Thymus (tissue), 11 donors: Measurements from ENCODE around the gene AQP9. TPM values are rescaled to one million over a fixed set of nuclear protein-coding genes. Genes with fewer than 3 reads are reported as not detected.
A peak's percentile ranks its signal among the peaks of the same experiment; 100 is the strongest.
"Not testable (repeated sequence)": the region's sequence is repeated elsewhere in the genome, so short reads cannot be mapped to it uniquely, and the experiment has no call there.

Source experiments
- DNase-seq, 9 donors: peaks; one replicate each; pipeline ENCODE4 v3.0.0-alpha.2; 2013; ENCODE audit warnings: low spot score in 9 of 9, low read depth in 6 of 9, missing footprints in 1 of 9
- H3K27ac ChIP-seq, 2 donors: one replicate each; pipeline ENCODE4 v1.5.1; 2013; ENCODE audit warnings: control low read depth in 1 of 2, low read depth in 1 of 2, low read length in 1 of 2, mild to moderate bottlenecking in 1 of 2, moderate library complexity in 1 of 2
- H3K27me3 ChIP-seq, 2 donors: one replicate each; pipeline ENCODE4 v1.5.1; 2013; ENCODE audit warnings: low read length in 1 of 2; ENCODE audit not compliant: control insufficient read depth in 2 of 2, insufficient read depth in 1 of 2
- H3K36me3 ChIP-seq, 2 donors: one replicate each; pipeline ENCODE4 v1.5.1; 2013; ENCODE audit warnings: low read length in 1 of 2, mild to moderate bottlenecking in 1 of 2, moderate library complexity in 1 of 2; ENCODE audit not compliant: control insufficient read depth in 2 of 2, insufficient read depth in 2 of 2
- H3K4me1 ChIP-seq, 2 donors: one replicate each; pipeline ENCODE4 v1.5.1; 2013; ENCODE audit warnings: low read length in 2 of 2; ENCODE audit not compliant: control insufficient read depth in 2 of 2, insufficient read depth in 2 of 2
- H3K4me3 ChIP-seq, 2 donors: one replicate each; pipeline ENCODE4 v1.5.1; 2013; ENCODE audit warnings: low read length in 2 of 2, control low read depth in 1 of 2, mild to moderate bottlenecking in 1 of 2
- H3K9me3 ChIP-seq, 2 donors: one replicate each; pipeline ENCODE4 v1.5.1; 2013; ENCODE audit warnings: low read length in 1 of 2, mild to moderate bottlenecking in 1 of 2; ENCODE audit not compliant: control insufficient read depth in 2 of 2, insufficient read depth in 1 of 2
- WGBS: extraction: QIAGEN DNeasy Blood & Tissue Kit; methylation state at CpG from one replicate; pipeline ENCODE4 v1.1.7; 2013; 5-methylcytosine and 5-hydroxymethylcytosine counted together
- polyA plus RNA-seq: library from polyadenylated mRNA; stranded (reverse); fragments of 200-250 nt; gene quantifications from one replicate; pipeline ENCODE4 v1.2.3, GENCODE V29; 2013
- total RNA-seq: library from RNA; stranded (reverse); fragments of 120-200 nt; gene quantifications from one replicate; pipeline ENCODE4 v1.2.4, GENCODE V29; 2013
- donor health status: healthy.

Gene AQP9
- total and polyA plus RNA-seq, 2 donors = 0.42 to 3.2 TPM

DNA sequence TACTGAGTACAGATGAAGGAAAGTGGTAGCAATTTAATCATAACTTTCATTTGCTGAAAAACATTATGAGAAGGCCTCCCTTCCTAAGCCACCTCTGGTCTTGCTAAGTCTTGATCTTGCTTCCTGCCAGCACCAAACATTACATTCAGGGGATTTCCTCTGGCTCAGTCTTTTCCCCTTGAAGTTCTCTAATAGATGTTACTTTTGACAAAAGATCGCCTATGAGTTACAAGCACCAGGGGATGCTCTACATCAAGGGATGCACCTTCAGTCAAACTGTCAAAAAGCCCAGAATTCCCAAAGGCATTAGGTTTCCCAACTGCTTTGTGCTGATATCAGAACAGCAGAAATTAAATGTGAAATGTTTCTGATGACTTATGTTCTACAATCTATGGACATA lies 47.3 kb downstream of the AQP9 start:
- peak in 1 of 9 donors; percentile 15 for DNase-seq
- Histone ChIP-seq H3K4me1 (no peaks in the 10 kb centered on the region), H3K27ac (no peak overlapping the region), H3K9me3 (no peaks in the 10 kb centered on the region), H3K36me3 (no peaks in the 10 kb centered on the region), H3K27me3 (peaks cover 0 to 9% of the 10 kb centered on the region in 2 donors), H3K4me3 (no peak overlapping the region)
- WGBS = 40% methylated on average over 1 of the region's 1 CpG

- Histone ChIP-seq H3K27me3 (peaks cover 0 to 11% of the 10 kb centered on the region in 2 donors), H3K27ac (no peak overlapping the region), H3K4me1 (no peaks in the 10 kb centered on the region), H3K9me3 (no peaks in the 10 kb centered on the region), H3K36me3 (no peaks in the 10 kb centered on the region), H3K4me3 (no peak overlapping the region)
- no peak for DNase-seq
- WGBS = 92% methylated on average over 8 of the region's 8 CpGs
These were observed 51.1 kb downstream of the AQP9 start for GRCh38 chr15:58189148-58189811.

- H3K9me3 ChIP-seq = no peaks in the 10 kb centered on the region
- WGBS = 94% methylated on average over 4 of the region's 4 CpGs
These were observed 52.2 kb downstream of the AQP9 start for GRCh38 chr15:58190419-58190818.

DNA sequence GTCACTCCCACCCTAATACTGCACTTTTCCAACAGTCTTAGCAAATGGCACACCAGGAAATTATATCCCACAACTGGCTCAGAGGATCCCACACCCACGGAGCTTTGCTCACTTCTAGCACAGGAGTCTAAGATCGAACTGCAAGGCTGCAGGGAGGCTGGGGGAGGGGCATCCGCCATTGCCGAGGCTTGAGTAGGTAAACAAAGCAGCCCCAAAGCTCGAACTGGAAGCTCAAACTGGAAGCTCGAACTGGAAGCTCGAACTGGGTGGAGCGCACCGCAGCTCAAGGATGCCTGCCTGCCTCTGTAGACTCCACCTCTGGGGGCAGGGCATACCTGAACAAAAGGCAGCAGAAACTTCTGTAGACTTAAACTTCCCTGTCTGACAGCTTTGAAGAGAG lies 55.5 kb downstream of the AQP9 start:
- 93% methylated on average over 9 of the region's 9 CpGs for WGBS
- H3K27me3 ChIP-seq, H3K9me3 ChIP-seq, H3K36me3 ChIP-seq, H3K4me1 ChIP-seq, DNase-seq, H3K4me3 ChIP-seq, H3K27ac ChIP-seq: not testable (repeated sequence)

More at GRCh38 chr15:58190419-58190818, 52.2 kb downstream of the AQP9 start:
- H3K27ac ChIP-seq = no peak overlapping the region
- no peak for DNase-seq
- peaks cover 0 to 11% of the 10 kb centered on the region in 2 donors for H3K27me3 ChIP-seq
- no peak overlapping the region for H3K4me3 ChIP-seq
- no peaks in the 10 kb centered on the region for H3K36me3 ChIP-seq
- no peaks in the 10 kb centered on the region for H3K4me1 ChIP-seq

- Histone ChIP-seq H3K4me3 (no peak overlapping the region), H3K36me3 (no peaks in the 10 kb centered on the region), H3K9me3 (no peaks in the 10 kb centered on the region), H3K4me1 (no peaks in the 10 kb centered on the region), H3K27me3 (no peaks in the 10 kb centered on the region), H3K27ac (no peak overlapping the region)
- 96% methylated on average over 8 of the region's 8 CpGs for WGBS
- DNase-seq = no peak
These were observed 62.6 kb downstream of the AQP9 start for GRCh38 chr15:58200739-58201138.

- H3K4me1 ChIP-seq = no peaks in the 10 kb centered on the region
- H3K9me3 ChIP-seq = no peaks in the 10 kb centered on the region
- no peak overlapping the region for H3K27ac ChIP-seq
- no peaks in the 10 kb centered on the region for H3K27me3 ChIP-seq
- H3K4me3 ChIP-seq = no peak overlapping the region
- DNase-seq = no peak
- no peaks in the 10 kb centered on the region for H3K36me3 ChIP-seq
These were observed 63.3 kb downstream of the AQP9 start for GRCh38 chr15:58201516-58201915.

DNA sequence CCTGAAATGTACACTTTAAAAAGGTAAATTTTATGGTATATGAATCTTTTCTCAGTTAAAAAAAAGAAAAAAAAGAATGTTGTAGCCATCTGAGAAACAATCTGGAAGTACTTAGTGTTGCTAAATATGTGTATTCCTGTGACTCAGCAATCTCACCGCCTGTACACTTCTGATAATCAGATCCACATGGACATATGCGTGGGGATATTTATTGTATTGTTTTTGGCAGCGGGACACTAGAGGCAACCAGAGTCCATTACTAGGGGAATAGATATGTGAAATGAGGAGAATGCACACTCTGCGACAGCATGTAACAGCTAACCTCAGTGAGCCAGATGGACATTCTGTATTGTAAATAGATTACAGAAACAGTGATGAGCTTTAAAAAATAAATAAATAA lies 65.4 kb downstream of the AQP9 start:
- Histone ChIP-seq H3K36me3 (no peaks in the 10 kb centered on the region), H3K4me1 (no peaks in the 10 kb centered on the region), H3K27me3 (no peaks in the 10 kb centered on the region), H3K27ac (no peak overlapping the region), H3K4me3 (no peak overlapping the region), H3K9me3 (no peaks in the 10 kb centered on the region)
- 40% methylated on average over 4 of the region's 4 CpGs for WGBS
- DNase-seq = no peak

DNA sequence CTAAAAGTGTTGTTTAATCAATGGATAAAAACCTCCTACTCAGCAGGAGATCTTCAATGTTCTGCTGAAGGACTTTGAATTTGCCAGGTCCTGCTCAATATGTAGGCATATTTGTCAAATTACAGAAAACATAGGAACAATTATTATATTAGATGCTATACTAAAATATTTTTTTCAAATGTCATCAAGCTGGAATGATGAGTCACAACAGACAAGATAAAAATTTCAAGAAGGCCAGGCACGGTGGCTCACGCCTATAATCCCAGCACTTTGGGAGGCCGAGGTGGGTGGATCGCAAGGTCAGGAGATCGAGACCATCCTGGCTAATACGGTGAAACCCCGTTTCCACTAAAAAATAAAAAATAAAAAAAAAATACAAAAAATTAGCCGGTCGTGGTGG lies 68.0 kb downstream of the AQP9 start:
- no peaks in the 10 kb centered on the region for H3K4me1 ChIP-seq
- H3K27me3 ChIP-seq = no peaks in the 10 kb centered on the region
- no peaks in the 10 kb centered on the region for H3K36me3 ChIP-seq
- no peaks in the 10 kb centered on the region for H3K9me3 ChIP-seq
- no peak overlapping the region for H3K27ac ChIP-seq
- DNase-seq = no peak
- H3K4me3 ChIP-seq = no peak overlapping the region
- WGBS = 93% methylated on average over 9 of the region's 9 CpGs

DNA sequence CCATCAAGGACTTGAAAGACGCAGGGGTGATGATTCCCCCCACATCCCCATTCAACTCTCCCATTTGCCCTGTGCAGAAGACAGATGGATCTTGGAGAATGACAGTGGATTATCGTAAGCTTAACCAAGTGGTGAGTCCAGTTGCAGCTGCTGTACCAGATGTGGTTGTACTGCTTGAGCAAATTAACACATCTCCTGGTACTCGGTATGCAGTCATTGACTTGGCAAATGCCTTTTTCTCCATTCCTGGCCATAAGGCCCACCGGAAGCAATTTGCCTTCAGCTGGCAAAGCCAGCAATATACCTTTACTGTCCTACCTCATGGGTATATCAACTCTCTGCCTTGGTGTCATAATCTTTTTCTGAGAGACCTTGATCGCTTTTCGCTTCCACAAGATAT lies 70.0 kb downstream of the AQP9 start:
- H3K9me3 ChIP-seq, H3K27ac ChIP-seq, H3K36me3 ChIP-seq, H3K4me3 ChIP-seq, H3K27me3 ChIP-seq, H3K4me1 ChIP-seq, DNase-seq: not testable (repeated sequence)
- WGBS = 99% methylated on average over 6 of the region's 6 CpGs
